Measurements from ENCODE around the gene TCF7. TPM values are rescaled to one million over a fixed set of nuclear protein-coding genes. Genes with fewer than 3 reads are reported as not detected.
A peak's percentile ranks its signal among the peaks of the same experiment; 100 is the strongest.

The TCF7 gene
- total RNA-seq, 1 donor from 2014 or later: 0.34 TPM

DNA sequence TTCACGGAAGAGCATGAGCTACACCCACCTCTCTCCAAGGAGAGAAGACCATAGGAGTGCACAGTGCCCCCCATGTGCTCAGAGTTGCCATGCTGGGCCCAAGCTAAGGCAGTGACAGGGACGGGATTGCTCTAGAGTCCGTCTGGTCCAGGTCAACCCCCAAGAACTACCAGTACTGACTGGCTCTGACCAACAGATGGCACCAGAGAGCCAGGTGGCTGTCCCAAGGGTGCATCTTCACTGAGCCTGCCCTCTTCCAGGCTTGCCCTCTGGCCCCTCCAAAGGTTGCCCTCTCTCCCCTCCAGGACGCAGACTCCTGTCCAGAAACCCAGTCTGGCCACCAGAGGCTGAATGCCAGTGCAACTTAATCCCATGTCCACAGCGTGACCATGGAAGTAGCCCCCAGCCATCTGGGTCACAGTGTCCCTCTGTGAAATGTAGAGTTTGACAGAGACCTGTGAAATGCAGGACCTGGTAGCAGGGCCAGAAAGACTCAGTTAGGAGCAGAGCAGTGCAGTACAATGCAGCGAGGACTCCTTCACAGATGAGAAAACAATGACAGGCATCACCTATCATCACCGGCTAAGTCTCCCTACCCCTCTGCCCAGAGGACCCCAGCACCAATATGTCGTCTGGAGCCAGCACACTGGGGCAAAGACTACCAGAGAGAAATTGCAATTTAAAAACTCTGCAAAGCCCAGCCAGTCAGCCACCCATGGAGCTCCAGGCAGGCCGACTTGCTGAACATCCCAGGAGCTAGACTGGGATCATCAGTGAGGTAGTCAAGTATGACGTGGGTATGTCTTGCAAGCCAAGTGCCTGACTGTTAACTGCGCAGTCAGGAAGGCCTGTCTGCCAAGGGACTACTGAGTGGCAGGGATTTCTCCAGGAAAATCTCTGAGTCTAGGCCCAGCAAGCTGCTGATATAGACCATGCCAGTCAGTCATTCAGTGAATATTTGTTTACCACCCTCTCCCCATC lies 70.0 kb downstream of the TCF7 start:
- peak; percentile 81 for DNase-seq

DNA sequence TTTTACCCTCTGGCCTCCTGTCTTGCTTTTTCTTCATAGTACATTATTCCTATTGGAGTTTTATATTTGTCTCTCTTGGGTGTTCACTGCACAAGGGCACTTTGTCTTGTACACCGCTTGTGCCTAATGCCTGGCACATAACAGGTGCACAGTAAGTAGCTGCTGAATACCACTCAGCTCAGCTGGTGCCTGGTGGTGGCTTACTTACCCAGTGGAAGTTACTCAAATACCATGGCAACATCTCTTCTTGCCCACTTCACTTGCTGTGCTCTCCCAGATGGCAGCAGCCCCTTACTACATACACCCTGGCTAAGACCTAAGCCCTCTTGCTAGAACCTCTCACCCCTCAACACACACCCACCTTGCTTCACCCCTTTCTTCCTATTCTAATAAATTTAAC lies 73.6 kb downstream of the TCF7 start:
- DNase-seq: no peak

DNA sequence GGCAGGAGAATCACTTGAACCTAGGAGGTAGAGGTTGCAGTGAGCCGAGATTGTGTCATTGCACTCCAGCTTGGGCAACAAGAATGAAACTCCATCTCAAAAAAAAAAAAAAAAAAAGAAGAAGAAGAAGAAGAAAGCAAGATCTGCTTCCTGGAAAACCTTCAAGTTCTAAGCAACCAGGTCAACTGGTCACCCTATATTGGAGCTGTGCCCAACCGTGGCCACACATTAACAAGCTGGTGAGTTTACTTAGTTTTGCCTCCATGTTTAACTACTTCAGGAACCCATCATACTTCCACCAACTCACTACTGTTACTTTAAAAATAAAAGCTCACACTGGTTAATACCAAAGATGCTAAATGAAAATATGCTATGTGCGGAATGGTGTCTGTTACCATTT lies 74.5 kb downstream of the TCF7 start:
- DNase-seq: no peak

DNA sequence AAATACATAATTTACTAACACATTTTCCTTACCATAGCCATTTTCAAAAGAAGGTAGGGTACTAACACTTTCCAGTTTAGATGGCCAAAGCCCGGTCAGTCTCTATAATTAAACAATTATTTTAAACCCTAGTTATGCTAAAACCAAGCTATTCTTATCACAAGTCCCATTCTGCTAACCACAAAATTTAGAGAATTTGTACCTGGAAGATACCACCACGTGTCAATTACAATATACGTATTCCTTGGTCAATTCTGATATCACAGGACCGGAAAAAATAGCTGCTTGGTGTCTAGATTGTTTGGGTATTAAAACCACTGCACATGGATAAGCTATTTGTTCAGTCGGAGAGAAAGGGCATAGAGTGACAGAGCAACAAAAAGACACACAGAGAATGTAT lies 81.2 kb downstream of the TCF7 start:
- DNase-seq: no peak

Other genes with a start within 250 kb of the TCF7 start
- 26.4 and 30.7 TPM in 2 replicates for gene C5orf15, start 146.1 kb upstream of the TCF7 start, total RNA-seq
- 261 and 425 TPM in 2 replicates for gene VDAC1, start 109.7 kb upstream of the TCF7 start, total RNA-seq
- 172 and 393 TPM in 2 replicates for gene SKP1, start 62.3 kb downstream of the TCF7 start, total RNA-seq
- gene PPP2CA, start 111.4 kb downstream of the TCF7 start, total RNA-seq: 106 and 132 TPM in 2 replicates

Data from dermis blood vessel endothelial cell (primary cell).